ENCODE results near the gene STOM. TPM values are rescaled to one million over a fixed set of nuclear protein-coding genes. Genes with fewer than 3 reads are reported as not detected.

STOM gene
- total and polyA plus RNA-seq, 2 of the 8 experiments (the other 6 are each of a cell fraction or from before 2014, with no cell fraction given), result 25.2 to 60.4 TPM

GRCh38 chr9:121308765-121309164, 61.3 kb downstream of the STOM start:
- DNase-seq (ENCODE audit: low read depth in 1 of 2, low spot score in 2 of 2) (no peak), FAIRE-seq (no peak)
- H3K79me2 ChIP-seq (ENCODE audit: control insufficient read depth in 1 of 2, insufficient read depth in 2 of 2, low read length in 2 of 2), result no peaks in the 10 kb centered on the region
- H3K18ac ChIP-seq (ENCODE audit: extremely low read depth, low read length), result no peak overlapping the region
- POLR2A ChIA-PET (ENCODE audit: partially characterized antibody), result no interaction called here
- no peak overlapping the region for H3K4me2 ChIP-seq (ENCODE audit: insufficient read depth in 1 of 2, low read depth in 2 of 2, low read length in 2 of 2)
- no peak overlapping the region for H2BK5ac ChIP-seq (ENCODE audit: low read depth, low read length)
- H2BK20ac ChIP-seq (ENCODE audit: low read length), result no peak overlapping the region
- TF ChIP-seq HDAC6 (IDR thresholded peaks at IDR 0.05; ENCODE audit: low read depth, low read length) (no peak), GABPA (IDR thresholded peaks at IDR 0.05; ENCODE audit: borderline replicate concordance, insufficient read depth, low read length) (no peak), MAX (IDR thresholded peaks at IDR 0.05) (no peak), FOSL1 (IDR thresholded peaks at IDR 0.05; ENCODE audit: insufficient read depth, low read depth, low read length) (no peak)
- no peaks in the 10 kb centered on the region for H3K23me2 ChIP-seq (ENCODE audit: low read depth, low read length)
- peaks cover 0 to 3% of the 10 kb centered on the region in 2 experiments for H4K20me1 ChIP-seq (replicated peaks in 1 of 2; ENCODE audit: control insufficient read depth in 1 of 2, insufficient read depth in 2 of 2, low read length in 2 of 2)
- no peak overlapping the region for H2AK5ac ChIP-seq (ENCODE audit: low read depth, low read length)
- no peak overlapping the region for H3K14ac ChIP-seq (ENCODE audit: insufficient read length)
- H2BK12ac ChIP-seq (ENCODE audit: low read depth, low read length), result no peak overlapping the region
- no peak overlapping the region for H4K8ac ChIP-seq (ENCODE audit: extremely low read depth, insufficient read depth, low read length)
- no peak overlapping the region for H3K27ac ChIP-seq (ENCODE audit: low read depth, low read length)
- CTCF ChIA-PET (ENCODE audit: partially characterized antibody), result interaction anchor here (0.9 to 6.4 kb wide), 5 partner anchors 9 to 95 kb away, joined by 3 to 37 read pairs (median 3); no protein-coding TSS in a partner anchor
- no peak overlapping the region for H3K4ac ChIP-seq (replicated peaks; ENCODE audit: insufficient read length, low read depth, low read length)
- no peaks in the 10 kb centered on the region for H3K27me3 ChIP-seq (replicated peaks in 1 of 4; ENCODE audit: control insufficient read depth in 3 of 4, extremely low read depth in 1 of 4, insufficient read depth in 3 of 4, low read length in 3 of 4)
- no peak overlapping the region for H3K9ac ChIP-seq (replicated peaks in 1 of 4; ENCODE audit: extremely low read depth in 1 of 4, low read depth in 3 of 4, low read length in 3 of 4)
- no peak overlapping the region for H3K23ac ChIP-seq (ENCODE audit: insufficient read length)
- peaks cover 0 to 5% (median 0%) of the 10 kb centered on the region in 4 experiments; a peak in 2 of 8 replicates for H3K36me3 ChIP-seq (ENCODE audit: control insufficient read depth in 2 of 4, insufficient read depth in 4 of 4, low read length in 3 of 4)
- H2BK120ac ChIP-seq (replicated peaks; ENCODE audit: low read depth, low read length), result no peak overlapping the region
- H3K56ac ChIP-seq (replicated peaks; ENCODE audit: insufficient read length, low read depth, low read length), result no peak overlapping the region
- no peak overlapping the region for H3K4me3 ChIP-seq (ENCODE audit: extremely low read depth in 1 of 4, insufficient read depth in 2 of 4, low read depth in 3 of 4, low read length in 4 of 4)
- H4K5ac ChIP-seq (ENCODE audit: insufficient read length, low read depth, low read length), result no peak overlapping the region
- H2BK15ac ChIP-seq (ENCODE audit: low read length), result no peak overlapping the region
- H3K79me1 ChIP-seq (ENCODE audit: low read depth, low read length), result no peaks in the 10 kb centered on the region
- H2AFZ ChIP-seq (ENCODE audit: low read length), result no peak overlapping the region
- H3K4me1 ChIP-seq (replicated peaks in 1 of 4; ENCODE audit: control insufficient read depth in 3 of 4, insufficient read depth in 4 of 4, low read length in 3 of 4), result peaks cover 0 to 6% (median 3%) of the 10 kb centered on the region in 4 experiments; a peak in 4 of 7 replicates
- WGBS, 2 experiments (ENCODE audit: extremely low coverage in 1 of 2, insufficient coverage in 1 of 2, insufficient read length in 1 of 2, insufficient replicate concordance in 2 of 2, low coverage in 1 of 2, low lambda C conversion rate in 2 of 2, missing lambda C conversion rate in 1 of 2), result 94% methylated on average over 13 of the region's 13 CpGs; no CpG with 5 or more reads in 1 of the 2 experiments
- H3K9me3 ChIP-seq (ENCODE audit: insufficient read depth in 2 of 2, low read depth in 1 of 2, low read length in 1 of 2), result no peaks in the 10 kb centered on the region
- H4K91ac ChIP-seq (replicated peaks; ENCODE audit: insufficient read length, low read length), result no peak overlapping the region
